ENCODE data around the gene TBC1D16. TPM values are rescaled to one million over a fixed set of nuclear protein-coding genes. Genes with fewer than 3 reads are reported as not detected.

Gene TBC1D16
- total and polyA plus RNA-seq, 10 of the 15 experiments (the other 5 are each of a cell fraction or from before 2014, with no cell fraction given), result 0.01 to 0.13 (median 0.06) TPM; not detected in 3

- TF ChIP-seq CUX1 (IDR thresholded peaks at IDR 0.05; ENCODE audit: insufficient replicate concordance, low read depth, low read length) (no peak), ZNF592 (IDR thresholded peaks at IDR 0.05) (no peak), CHD4 (IDR thresholded peaks at IDR 0.05) (no peak), TCF7 (IDR thresholded peaks at IDR 0.05; ENCODE audit: borderline replicate concordance) (no peak), CTCF (IDR thresholded peaks at IDR 0.05 in 2 of 3, conservative IDR thresholded peaks at IDR 0.05 in 1 of 3; ENCODE audit: control insufficient read depth in 2 of 3, extremely low read depth in 1 of 3, insufficient read depth in 1 of 3, low read depth in 3 of 3, low read length in 3 of 3) (no peak), CEBPZ (IDR thresholded peaks at IDR 0.05; ENCODE audit: low read depth, low read length) (no peak), ETV6 (conservative IDR thresholded peaks at IDR 0.05 in 1 of 2, IDR thresholded peaks at IDR 0.05 in 1 of 2; ENCODE audit: borderline replicate concordance in 1 of 2, low read depth in 1 of 2) (no peak), PML (IDR thresholded peaks at IDR 0.05; ENCODE audit: low read length) (no peak)
Observed at GRCh38 chr17:79926142-79926604, 109.5 kb downstream of the TBC1D16 start (continued).

Data from GM12878 (cell line).